Caco-2 (cell line): Measurements from ENCODE around the gene AKR1B1. TPM values are rescaled to one million over a fixed set of nuclear protein-coding genes. Genes with fewer than 3 reads are reported as not detected.

Experiments
- BruUV-seq: library from RNA; stranded (reverse); fragments of 400-500 nt; replicated peaks from 2 replicates; lab custom pipeline; 2021; lab: Mats Ljungman, UMichigan
- CTCF ChIA-PET: fragments of 300-600 bp; sonication (Branson Sonifier 250); formaldehyde crosslinking; loops from one replicate; lab custom pipeline; 2022; ENCODE audit warnings: antibody characterized with exemption; lab: Charles Lee
- POLR2A ChIA-PET: fragments of 300-600 bp; sonication (Branson Sonifier 250); formaldehyde crosslinking; loops from one replicate; lab custom pipeline; 2022; ENCODE audit warnings: antibody characterized with exemption; lab: Charles Lee
- DNase-seq, 2 experiments: peaks; one replicate each; pipeline versions ENCODE4 v3.0.0 to v3.0.0-alpha.2; 2020 to 2022
- H3K27me3 ChIP-seq: replicated peaks from 2 replicates; pipeline ENCODE4 v1.6.0; 2011; ENCODE audit warnings: low read length; ENCODE audit not compliant: control insufficient read depth, insufficient read depth
- H3K36me3 ChIP-seq: 2 replicates; pipeline ENCODE4 v1.5.1; 2011; ENCODE audit warnings: low read length; ENCODE audit not compliant: control insufficient read depth, insufficient read depth
- H3K4me1 ChIP-seq: fragments of 250-450 bp; sonication (Bioruptor Pico); 2 replicates; pipeline ENCODE4 v1.5.1; 2020; ENCODE audit warnings: mild to moderate bottlenecking
- H3K4me3 ChIP-seq: 2 replicates; pipeline ENCODE4 v1.5.1; 2011; ENCODE audit warnings: low read depth, mild to moderate bottlenecking, control low read depth, low read length
- H3K9me3 ChIP-seq: fragments of 250-450 bp; sonication (Bioruptor Pico); 2 replicates; pipeline ENCODE4 v1.5.1; 2020; ENCODE audit warnings: mild to moderate bottlenecking, moderate library complexity
- H3K27ac Mint-ChIP-seq: one replicate; pipeline ENCODE4 v1.8.0; 2022; ENCODE audit warnings: mixed read lengths; ENCODE audit not compliant: unreplicated experiment
- H3K27me3 Mint-ChIP-seq: one replicate; pipeline ENCODE4 v1.8.0; 2022; ENCODE audit warnings: mixed read lengths; ENCODE audit not compliant: insufficient read depth, unreplicated experiment
- H3K36me3 Mint-ChIP-seq: one replicate; pipeline ENCODE4 v1.8.0; 2022; ENCODE audit warnings: mild to moderate bottlenecking, mixed read lengths; ENCODE audit not compliant: insufficient read depth, unreplicated experiment
- H3K4me1 Mint-ChIP-seq: one replicate; pipeline ENCODE4 v1.8.0; 2022; ENCODE audit warnings: low read depth, mixed read lengths; ENCODE audit not compliant: unreplicated experiment
- H3K4me3 Mint-ChIP-seq: one replicate; pipeline ENCODE4 v1.8.0; 2022; ENCODE audit warnings: mild to moderate bottlenecking, moderate library complexity, mixed read lengths; ENCODE audit not compliant: unreplicated experiment
- H3K9me3 Mint-ChIP-seq: one replicate; pipeline ENCODE4 v1.8.0; 2022; ENCODE audit warnings: mixed read lengths; ENCODE audit not compliant: unreplicated experiment
- intact Hi-C: fragments of 100-400 bp; cut with micrococcal nuclease; formaldehyde crosslinking; loops from one replicate; pipeline ENCODE4 v1.10.0; 2022; ENCODE audit not compliant: unreplicated experiment
- total RNA-seq: library from RNA; stranded (reverse); gene quantifications from 2 replicates; pipeline ENCODE4 v1.2.3, GENCODE V29; 2022
- TF ChIP-seq, protein P1 (sequence below), 2 experiments: fragments of 200-600 bp in 1 of 2; IDR thresholded peaks; 1 replicate in 1 of 2; 2 replicates in 1 of 2; pipeline versions ENCODE4 v1.5.1 to v1.8.0; 2011 to 2022; ENCODE audit warnings: antibody characterized with exemption in 1 of 2, control low read depth in 1 of 2, inconsistent platforms in 1 of 2, low read depth in 1 of 2, low read length in 1 of 2, mild to moderate bottlenecking in 1 of 2, moderate library complexity in 1 of 2; ENCODE audit not compliant: insufficient read depth in 1 of 2, severe bottlenecking in 1 of 2, unreplicated experiment in 1 of 2

The AKR1B1 gene
- total RNA-seq, 1 experiment from 2014 or later, result 58.6 TPM

DNA sequence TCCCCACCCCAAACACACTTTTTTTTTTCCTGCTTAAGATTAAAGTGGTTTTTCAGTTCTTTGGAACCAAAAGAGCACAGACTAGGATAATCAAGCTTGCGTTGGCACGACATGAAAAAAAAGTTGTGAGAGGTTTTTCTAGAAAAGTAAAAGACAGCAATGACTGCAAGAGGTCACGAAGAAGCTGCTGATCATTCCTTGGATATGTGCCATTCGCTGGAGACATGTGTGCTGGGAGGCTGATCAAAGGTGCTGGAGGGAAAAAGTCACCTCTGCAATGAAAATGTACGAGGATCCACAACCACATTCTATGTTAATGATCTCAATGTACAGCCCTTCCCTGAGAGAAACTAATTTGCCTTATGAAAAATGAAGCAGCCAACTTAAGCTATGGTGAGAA is 5.4 kb downstream of the AKR1B1 start:
- no peak for DNase-seq
- intact Hi-C loops, result no loop called here
- Histone ChIP-seq H3K9me3 (no peaks in the 10 kb centered on the region), H3K4me3 (no peak overlapping the region), H3K36me3 (no peaks in the 10 kb centered on the region), H3K27me3 (no peaks in the 10 kb centered on the region), H3K4me1 (no peaks in the 10 kb centered on the region)
- no peaks in the 10 kb centered on the region for H3K27me3 Mint-ChIP-seq
- CTCF ChIA-PET, result interaction anchor here (0.7 to 1.3 kb wide), 3 partner anchors 21 to 236 kb away, joined by 3 read pairs; no protein-coding TSS in a partner anchor
- no peaks in the 10 kb centered on the region for H3K4me1 Mint-ChIP-seq
- no peak overlapping the region for H3K27ac Mint-ChIP-seq
- no peak overlapping the region for H3K4me3 Mint-ChIP-seq
- H3K36me3 Mint-ChIP-seq, result no peaks in the 10 kb centered on the region
- H3K9me3 Mint-ChIP-seq, result no peaks in the 10 kb centered on the region
- POLR2A ChIA-PET, result no interaction called here
- TF ChIP-seq, protein P1, sequence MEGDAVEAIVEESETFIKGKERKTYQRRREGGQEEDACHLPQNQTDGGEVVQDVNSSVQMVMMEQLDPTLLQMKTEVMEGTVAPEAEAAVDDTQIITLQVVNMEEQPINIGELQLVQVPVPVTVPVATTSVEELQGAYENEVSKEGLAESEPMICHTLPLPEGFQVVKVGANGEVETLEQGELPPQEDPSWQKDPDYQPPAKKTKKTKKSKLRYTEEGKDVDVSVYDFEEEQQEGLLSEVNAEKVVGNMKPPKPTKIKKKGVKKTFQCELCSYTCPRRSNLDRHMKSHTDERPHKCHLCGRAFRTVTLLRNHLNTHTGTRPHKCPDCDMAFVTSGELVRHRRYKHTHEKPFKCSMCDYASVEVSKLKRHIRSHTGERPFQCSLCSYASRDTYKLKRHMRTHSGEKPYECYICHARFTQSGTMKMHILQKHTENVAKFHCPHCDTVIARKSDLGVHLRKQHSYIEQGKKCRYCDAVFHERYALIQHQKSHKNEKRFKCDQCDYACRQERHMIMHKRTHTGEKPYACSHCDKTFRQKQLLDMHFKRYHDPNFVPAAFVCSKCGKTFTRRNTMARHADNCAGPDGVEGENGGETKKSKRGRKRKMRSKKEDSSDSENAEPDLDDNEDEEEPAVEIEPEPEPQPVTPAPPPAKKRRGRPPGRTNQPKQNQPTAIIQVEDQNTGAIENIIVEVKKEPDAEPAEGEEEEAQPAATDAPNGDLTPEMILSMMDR (IDR thresholded peaks at IDR 0.05; ENCODE audit: insufficient read depth in 1 of 2, low read depth in 1 of 2, low read length in 1 of 2, severe bottlenecking in 1 of 2, unreplicated experiment in 1 of 2), result no peak
- no TSS peak for BruUV-seq

DNA sequence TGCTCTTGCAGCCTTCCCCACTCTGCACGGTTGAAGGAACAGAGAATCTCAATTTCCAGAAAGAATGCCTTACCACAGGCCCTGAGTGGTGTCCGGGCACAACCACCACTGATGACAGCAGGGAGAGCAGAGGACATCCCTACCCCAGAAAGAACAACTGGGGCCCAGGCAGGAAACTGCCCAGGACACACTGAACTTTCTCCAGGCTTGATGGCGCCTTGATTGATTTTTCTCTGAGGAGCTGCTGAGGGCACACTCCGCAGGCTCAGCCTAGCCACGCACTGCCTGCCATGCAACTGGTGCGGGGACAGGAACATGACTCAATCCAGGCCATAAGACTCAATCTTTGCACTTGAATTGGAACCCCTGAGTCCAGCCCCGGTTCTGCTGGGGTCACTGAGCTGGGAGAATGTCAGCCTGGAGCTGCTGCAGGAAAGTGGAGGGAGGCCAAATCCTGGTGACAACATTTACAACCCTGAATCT is 5.9 kb downstream of the AKR1B1 start:
- Histone ChIP-seq H3K9me3 (no peaks in the 10 kb centered on the region), H3K4me1 (no peaks in the 10 kb centered on the region), H3K27me3 (no peaks in the 10 kb centered on the region), H3K36me3 (no peaks in the 10 kb centered on the region), H3K4me3 (no peak overlapping the region)
- ChIA-PET CTCF (interaction anchor here (0.7 to 1.3 kb wide), 2 partner anchors 20 to 35 kb away, joined by 3 read pairs; no protein-coding TSS in a partner anchor), POLR2A (no interaction called here)
- TF ChIP-seq, protein P1 (IDR thresholded peaks at IDR 0.05; ENCODE audit: insufficient read depth in 1 of 2, low read depth in 1 of 2, low read length in 1 of 2, severe bottlenecking in 1 of 2, unreplicated experiment in 1 of 2), result no peak
- DNase-seq, result no peak
- H3K9me3 Mint-ChIP-seq, result no peaks in the 10 kb centered on the region
- no peaks in the 10 kb centered on the region for H3K27me3 Mint-ChIP-seq
- no peaks in the 10 kb centered on the region for H3K36me3 Mint-ChIP-seq
- intact Hi-C loops, result no loop called here
- H3K4me3 Mint-ChIP-seq, result no peak overlapping the region
- H3K4me1 Mint-ChIP-seq, result no peaks in the 10 kb centered on the region
- BruUV-seq, result no TSS peak
- no peak overlapping the region for H3K27ac Mint-ChIP-seq

DNA sequence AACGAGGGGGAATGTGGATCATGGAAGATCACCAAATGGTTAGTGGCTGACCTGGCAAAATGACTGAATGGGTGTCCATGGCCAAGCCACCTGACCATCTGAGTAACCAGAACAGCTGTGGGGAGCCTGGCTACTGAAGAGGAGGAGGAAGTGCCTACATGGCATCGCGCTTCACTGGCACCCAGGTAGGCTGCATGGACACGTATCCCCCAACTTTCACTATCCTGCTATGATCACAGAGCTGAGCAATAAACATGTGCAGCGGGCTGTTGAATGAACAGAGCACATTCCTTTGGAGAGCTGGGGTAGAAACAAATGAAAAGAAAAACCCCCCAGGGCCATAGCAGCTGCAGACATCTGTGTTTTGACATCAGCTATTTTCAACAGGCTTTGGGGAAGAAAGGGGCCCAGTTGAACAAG is 6.5 kb downstream of the AKR1B1 start:
- Histone ChIP-seq H3K36me3 (no peaks in the 10 kb centered on the region), H3K9me3 (no peaks in the 10 kb centered on the region), H3K27me3 (no peaks in the 10 kb centered on the region), H3K4me3 (no peak overlapping the region), H3K4me1 (no peaks in the 10 kb centered on the region)
- no peak overlapping the region for H3K27ac Mint-ChIP-seq
- DNase-seq, result no peak
- H3K9me3 Mint-ChIP-seq, result no peaks in the 10 kb centered on the region
- TF ChIP-seq, protein P1 (IDR thresholded peaks at IDR 0.05; ENCODE audit: insufficient read depth in 1 of 2, low read depth in 1 of 2, low read length in 1 of 2, severe bottlenecking in 1 of 2, unreplicated experiment in 1 of 2), result no peak
- H3K4me1 Mint-ChIP-seq, result no peaks in the 10 kb centered on the region
- no TSS peak for BruUV-seq
- POLR2A ChIA-PET, result no interaction called here
- no peaks in the 10 kb centered on the region for H3K36me3 Mint-ChIP-seq
- CTCF ChIA-PET, result interaction anchor here (1.3 kb wide), 1 partner anchor 20 kb away, joined by 3 read pairs; no protein-coding TSS in a partner anchor
- H3K4me3 Mint-ChIP-seq, result no peak overlapping the region
- intact Hi-C loops, result no loop called here
- H3K27me3 Mint-ChIP-seq, result no peaks in the 10 kb centered on the region
